Breast epithelium (tissue), 3 donors: ENCODE results near the gene APEH.

Source experiments
- CTCF ChIP-seq, 3 donors: fragments of 450-650 bp; IDR thresholded peaks; one replicate each; pipeline ENCODE4 v1.5.1; 2016 to 2017; ENCODE audit warnings: antibody characterized with exemption in 3 of 3, mild to moderate bottlenecking in 3 of 3, moderate library complexity in 3 of 3
- POLR2A ChIP-seq: fragments of 450-650 bp; IDR thresholded peaks from one replicate; pipeline ENCODE4 v1.6.1; 2016; ENCODE audit warnings: antibody characterized with exemption, mild to moderate bottlenecking, moderate library complexity

GRCh38 chr3:49646236-49646635 is 27.9 kb upstream of the APEH start:
- TF ChIP-seq CTCF (IDR thresholded peaks at IDR 0.05) (no peak), POLR2A (no peak)
